AG20443 (cell line): ENCODE data around the gene GALNT13.

Experiments used
- DNase-seq: peaks from one replicate; pipeline ENCODE4 v3.0.0; 2012; ENCODE audit warnings: low spot score, mixed read lengths

The GALNT13 gene

GRCh38 chr2:153871231-153872221 lies at the start of gene GALNT13:
TSS of gene GALNT13 (plus strand) at chr2:153871922.
- DNase-seq: peak; percentile 21

- no peak for DNase-seq
Measured at GRCh38 chr2:153823880-153824279, 47.8 kb upstream of the GALNT13 start.

DNA sequence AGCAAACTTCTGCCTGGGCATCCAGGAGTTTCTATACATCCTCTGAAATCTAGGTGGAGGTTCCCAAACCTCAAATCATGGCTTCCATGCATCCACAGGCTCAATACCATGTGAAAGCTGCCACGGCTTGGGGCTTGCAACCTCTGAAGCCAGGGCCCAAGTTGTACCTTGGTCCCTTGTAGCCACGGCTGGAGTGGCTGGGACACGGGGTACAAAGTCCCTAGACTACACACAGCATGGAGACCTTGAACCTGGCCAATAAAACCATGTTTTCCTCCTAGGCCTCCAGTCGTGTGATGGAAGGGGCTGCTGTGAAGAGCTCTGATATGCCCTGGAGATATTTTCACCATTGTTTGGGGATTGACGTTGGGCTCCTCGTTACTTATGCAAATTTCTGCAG lies 43.4 kb upstream of the GALNT13 start:
- no peak for DNase-seq

DNA sequence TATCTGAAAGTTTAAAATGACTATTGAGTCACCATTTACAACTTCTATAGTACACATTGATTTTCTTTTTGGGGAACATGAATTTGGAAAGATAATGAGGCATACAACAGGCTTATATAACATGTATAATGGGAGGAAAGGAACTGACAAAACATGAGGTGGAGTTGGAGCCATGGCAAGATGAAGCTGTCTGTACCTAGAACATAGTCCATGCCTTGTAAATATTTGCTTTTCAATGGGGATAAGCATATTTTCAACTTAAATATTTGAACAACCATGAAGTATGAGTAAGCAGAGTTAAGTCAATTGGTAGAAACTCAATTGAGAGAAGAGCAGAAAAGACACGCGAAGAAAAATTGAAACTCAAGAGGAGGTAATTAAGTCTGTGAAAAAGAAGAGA lies 37.1 kb upstream of the GALNT13 start:
- DNase-seq: no peak

DNA sequence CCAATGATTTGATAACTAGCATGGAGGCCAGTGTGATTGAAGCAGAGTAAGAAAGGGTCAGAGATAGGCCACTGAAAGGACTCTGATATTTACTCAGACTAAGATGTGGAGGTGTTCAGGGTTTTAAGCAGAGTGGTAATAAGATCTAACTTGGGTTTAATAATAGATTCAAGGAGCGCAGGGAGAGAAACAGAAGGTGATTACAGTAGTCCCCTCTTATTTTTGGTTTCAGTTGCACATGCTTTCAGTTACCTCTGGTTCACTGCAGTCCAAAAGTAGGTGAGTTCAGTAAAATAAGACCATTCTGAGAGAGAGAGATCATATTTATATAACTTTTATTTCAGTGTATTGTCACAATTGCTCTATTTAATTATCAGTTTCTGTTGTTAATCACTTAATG lies 13.5 kb upstream of the GALNT13 start:
- DNase-seq: no peak

DNA sequence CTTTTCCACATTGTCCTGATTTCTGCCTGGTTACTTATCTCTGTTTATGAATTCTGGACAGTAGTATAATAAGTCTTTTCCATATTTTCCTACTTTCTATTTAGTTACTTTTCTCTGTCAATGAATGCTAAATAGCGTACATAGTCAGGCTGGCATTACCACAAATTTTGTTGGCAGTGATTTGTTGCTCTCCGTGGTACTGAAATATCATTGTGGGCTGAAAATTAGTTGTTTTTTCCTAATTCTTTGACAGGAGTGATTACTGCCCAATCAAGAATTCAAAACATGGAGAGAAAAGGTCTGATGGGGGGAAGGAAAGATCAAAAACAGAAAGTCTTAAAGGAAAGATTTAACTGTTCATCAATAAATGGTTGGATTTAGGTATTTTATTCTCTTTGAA lies 7.7 kb upstream of the GALNT13 start:
- no peak for DNase-seq

- no peak for DNase-seq
Measured at GRCh38 chr2:153866595-153866994, 5.1 kb upstream of the GALNT13 start.

GRCh38 chr2:153870308-153870707 lies 1.4 kb upstream of the GALNT13 start:
- no peak for DNase-seq

- peak; percentile 6 for DNase-seq
Measured at GRCh38 chr2:153872311-153873051, 759 bp downstream of the GALNT13 start.

GRCh38 chr2:153873052-153874048 lies 1.6 kb downstream of the GALNT13 start:
- DNase-seq: no peak

DNA sequence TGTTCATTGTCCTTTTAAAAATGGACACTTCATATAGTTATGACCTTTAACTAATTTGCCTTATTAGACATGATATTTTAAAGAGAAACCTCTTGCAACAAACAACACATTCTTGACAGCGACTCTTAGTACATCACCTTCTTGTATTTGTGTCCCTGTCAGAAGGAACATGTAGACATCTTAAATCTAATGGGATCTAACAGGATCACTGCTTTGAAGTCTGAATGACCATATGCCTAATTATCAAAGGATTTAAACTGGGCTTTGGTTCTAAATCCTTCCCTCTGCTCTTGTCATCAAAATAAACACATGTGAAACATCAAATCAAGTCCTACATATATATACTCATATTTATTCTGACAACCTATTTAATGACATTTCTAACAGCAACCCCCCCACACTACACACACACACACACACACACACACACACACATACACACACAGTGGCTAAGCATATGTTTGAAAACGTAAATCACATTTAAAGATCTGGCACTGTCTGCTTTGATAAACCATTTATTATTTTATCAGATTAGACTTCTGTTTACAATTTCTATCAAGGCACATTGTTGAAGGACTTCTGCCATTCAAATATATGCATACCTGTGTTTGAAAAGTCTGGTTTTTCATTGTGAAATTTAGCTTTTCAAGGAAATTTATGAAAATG lies 4.2 kb downstream of the GALNT13 start:
- DNase-seq: no peak

DNA sequence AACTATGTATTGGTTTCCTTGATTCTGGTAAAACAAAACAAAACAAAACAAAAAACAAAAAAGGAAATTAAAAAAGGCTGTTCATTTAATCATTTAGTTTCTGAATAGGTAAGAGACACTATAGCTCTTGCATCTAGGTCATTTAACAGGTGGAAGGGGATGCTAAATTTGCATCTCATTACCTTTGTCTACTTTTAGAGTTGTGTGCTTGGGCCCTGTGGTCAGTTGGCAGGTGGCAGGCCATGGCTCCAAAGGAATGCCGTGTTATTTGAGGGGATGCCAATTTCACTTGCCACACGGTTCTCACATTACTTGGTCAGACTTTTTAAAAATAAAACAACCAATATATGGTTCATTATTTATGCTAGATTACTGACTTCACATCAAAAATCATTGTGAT lies 9.2 kb downstream of the GALNT13 start:
- no peak for DNase-seq

- no peak for DNase-seq
Measured at GRCh38 chr2:153886833-153887232, 15.1 kb downstream of the GALNT13 start.

DNA sequence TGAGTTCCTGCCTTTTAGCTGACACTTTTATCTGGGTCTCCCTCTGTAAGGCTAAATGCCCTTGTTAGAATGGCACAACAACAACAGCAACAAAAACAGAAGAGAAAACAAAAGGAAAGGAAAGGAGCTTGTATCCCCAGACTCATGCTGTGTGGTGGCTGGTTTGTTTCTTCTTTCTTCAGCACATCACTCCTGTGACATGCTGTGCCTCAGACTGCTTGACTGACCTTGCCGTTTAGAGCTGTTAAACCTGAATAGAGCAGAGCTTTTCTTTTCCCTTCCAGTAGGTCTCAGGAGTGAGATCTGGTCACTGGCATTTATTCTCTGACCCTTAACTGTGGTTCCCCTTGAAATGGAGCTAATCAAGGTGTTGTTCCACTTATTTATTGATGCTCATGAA lies 18.9 kb downstream of the GALNT13 start:
- DNase-seq: no peak

DNA sequence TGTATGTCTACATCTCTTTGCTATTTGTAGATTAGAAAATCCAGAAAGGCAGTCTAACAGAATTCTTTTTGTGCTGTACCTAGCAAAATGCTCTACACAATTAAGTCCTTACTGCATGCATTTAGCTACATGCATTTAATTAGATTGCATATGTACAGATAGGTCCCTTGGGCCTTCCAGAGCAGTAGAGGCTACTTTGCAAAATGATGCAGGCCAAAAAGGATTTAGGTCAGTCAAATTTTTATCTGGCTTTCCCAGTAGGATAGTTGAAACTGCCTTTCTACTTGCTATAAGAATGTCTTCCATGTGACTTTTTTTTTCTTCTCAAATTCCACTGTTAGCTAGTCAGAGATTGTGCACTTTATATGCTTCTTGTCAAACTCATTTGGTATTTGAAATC lies 19.3 kb downstream of the GALNT13 start:
- DNase-seq: no peak

DNA sequence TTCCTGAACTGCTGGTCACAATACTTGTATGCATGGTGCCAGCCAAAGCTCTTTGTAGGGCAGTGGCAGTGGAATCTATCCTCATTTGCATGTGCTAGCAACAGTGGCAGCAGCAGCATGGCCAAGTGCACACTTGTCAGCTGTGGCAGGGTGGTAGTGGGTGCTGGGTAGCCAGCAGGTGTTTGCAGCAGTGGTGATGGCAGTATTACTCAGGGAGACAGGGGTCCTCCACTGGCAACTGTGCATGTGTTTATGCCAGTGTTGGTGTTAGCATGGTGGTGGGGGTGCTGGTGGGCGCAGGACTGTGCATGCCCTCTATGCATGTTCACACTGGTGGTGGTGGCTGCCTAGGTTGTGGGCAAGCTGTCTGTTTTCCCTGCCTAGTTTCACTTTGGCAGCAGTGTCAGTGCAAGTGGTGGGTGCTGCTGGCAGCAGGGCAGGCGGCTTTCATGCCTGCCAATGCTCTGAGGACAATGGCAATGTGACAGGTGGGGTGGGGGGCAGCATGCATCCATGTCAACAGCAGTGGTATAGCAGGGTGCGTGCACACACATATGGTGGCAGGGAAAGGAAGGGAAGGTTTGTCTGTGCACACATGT lies 41.2 kb downstream of the GALNT13 start:
- DNase-seq: no peak

DNA sequence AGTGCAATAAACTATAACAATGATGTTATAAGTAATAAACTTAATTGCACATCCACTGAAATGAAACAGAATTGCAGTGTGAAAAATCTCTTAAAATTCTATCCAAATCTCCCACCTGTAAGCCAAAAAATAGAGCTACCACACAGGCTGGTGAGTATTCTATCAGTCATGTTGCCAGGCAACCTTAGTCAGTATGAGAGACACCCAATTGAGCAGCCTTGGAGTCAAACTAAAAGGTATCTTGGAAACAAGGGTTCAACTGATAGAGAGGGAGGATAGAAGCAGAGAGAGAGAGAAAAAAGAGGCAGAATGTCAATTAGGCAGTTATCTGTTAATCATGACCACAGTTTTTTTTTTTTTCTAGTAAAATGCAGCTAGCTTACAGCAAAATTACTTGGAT lies 45.8 kb downstream of the GALNT13 start:
- no peak for DNase-seq

- no peak for DNase-seq
Measured at GRCh38 chr2:153935511-153935910, 63.8 kb downstream of the GALNT13 start.

GRCh38 chr2:153939124-153939796 lies 67.5 kb downstream of the GALNT13 start:
- no peak for DNase-seq

- DNase-seq: no peak
Measured at GRCh38 chr2:153940511-153940910, 68.8 kb downstream of the GALNT13 start.
